Omental fat pad (tissue), 4 donors: ENCODE measurements around the gene OARD1. TPM values are rescaled to one million over a fixed set of nuclear protein-coding genes. Genes with fewer than 3 reads are reported as not detected.
"Not testable (repeated sequence)": the region's sequence is repeated elsewhere in the genome, so short reads cannot be mapped to it uniquely, and the experiment has no call there.

ENCODE experiments used
- ATAC-seq: fragments of 150-250 bp; one replicate; pipeline ENCODE4 v1.9.1; 2016; ENCODE audit warnings: mild to moderate bottlenecking, moderate library complexity; ENCODE audit not compliant: low FRiP score
- DNase-seq: peaks from one replicate; pipeline ENCODE4 v3.0.0-alpha.2; 2019; ENCODE audit warnings: low spot score
- total RNA-seq, 4 donors: library from RNA; depleted of rRNA; stranded (reverse); fragments of >200 nt; gene quantifications; one replicate each; pipeline ENCODE4 v1.1.0, GENCODE V29; 2016
- TF ChIP-seq, protein P1 (sequence below), 3 donors: fragments of 450-650 bp; IDR thresholded peaks; one replicate each; pipeline ENCODE4 v1.5.1; 2016 to 2017; ENCODE audit warnings: antibody characterized with exemption in 3 of 3, mild to moderate bottlenecking in 3 of 3, moderate library complexity in 2 of 3

Gene OARD1, protein sequence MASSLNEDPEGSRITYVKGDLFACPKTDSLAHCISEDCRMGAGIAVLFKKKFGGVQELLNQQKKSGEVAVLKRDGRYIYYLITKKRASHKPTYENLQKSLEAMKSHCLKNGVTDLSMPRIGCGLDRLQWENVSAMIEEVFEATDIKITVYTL
- total RNA-seq = 10 to 100 TPM in 2 of 4 donors, 1 to 10 TPM in 2; 7.2 to 19.5 (median 12.3) TPM

DNA sequence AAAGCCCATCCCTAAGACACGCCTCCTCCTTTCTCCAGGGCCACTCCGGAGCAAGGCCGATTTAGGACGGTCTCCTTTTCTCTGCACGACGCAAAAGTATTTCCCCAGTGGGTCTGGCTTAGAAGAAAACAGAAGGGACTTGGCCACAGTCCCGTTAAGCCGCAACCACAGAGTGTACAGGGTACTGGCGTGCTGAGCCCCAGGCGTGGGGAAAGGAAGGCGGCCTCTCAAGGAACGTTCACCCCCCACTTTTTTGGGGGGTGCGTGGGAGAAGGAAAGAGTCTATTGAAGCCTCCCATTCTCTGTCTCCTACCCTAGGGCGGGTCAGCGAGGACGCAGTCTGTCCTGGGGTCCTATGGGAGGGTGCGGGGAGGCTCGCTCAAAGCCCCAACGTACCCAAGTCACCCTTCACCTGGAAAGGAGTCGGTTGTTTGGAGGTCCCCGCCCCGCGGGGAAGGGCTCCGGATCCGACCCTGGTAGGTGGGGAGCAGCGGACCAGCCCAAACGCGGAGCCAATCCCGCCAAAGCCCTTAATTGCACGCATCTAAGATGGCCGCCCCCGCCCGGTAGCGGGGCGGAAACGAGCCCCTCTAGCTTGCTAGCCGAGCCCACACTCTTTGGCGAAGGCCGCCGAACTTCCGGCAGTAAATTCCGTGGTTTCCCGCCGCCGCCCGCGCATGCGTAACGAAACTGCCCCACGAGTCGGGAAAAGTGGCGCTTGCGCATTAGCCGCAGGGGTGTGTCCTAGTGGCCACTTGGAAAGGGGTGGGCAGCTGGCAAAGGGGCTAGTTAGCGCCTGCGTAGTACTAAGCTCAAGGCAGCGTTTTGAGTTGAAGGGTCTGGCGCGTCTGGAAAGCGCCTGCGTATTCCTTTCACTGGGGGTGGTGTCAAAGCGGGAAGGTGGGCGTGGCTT lies at the start of gene OARD1:
Gene OARD1 (minus strand): TSS at position 434 of the 913 bp plus-strand sequence. CDS start 722 bp downstream, outside the sequence.
- DNase-seq = peak; percentile 98
- peak; percentile 88 for ATAC-seq
- TF ChIP-seq, protein P1, sequence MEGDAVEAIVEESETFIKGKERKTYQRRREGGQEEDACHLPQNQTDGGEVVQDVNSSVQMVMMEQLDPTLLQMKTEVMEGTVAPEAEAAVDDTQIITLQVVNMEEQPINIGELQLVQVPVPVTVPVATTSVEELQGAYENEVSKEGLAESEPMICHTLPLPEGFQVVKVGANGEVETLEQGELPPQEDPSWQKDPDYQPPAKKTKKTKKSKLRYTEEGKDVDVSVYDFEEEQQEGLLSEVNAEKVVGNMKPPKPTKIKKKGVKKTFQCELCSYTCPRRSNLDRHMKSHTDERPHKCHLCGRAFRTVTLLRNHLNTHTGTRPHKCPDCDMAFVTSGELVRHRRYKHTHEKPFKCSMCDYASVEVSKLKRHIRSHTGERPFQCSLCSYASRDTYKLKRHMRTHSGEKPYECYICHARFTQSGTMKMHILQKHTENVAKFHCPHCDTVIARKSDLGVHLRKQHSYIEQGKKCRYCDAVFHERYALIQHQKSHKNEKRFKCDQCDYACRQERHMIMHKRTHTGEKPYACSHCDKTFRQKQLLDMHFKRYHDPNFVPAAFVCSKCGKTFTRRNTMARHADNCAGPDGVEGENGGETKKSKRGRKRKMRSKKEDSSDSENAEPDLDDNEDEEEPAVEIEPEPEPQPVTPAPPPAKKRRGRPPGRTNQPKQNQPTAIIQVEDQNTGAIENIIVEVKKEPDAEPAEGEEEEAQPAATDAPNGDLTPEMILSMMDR (IDR thresholded peaks at IDR 0.05) = no peak

DNA sequence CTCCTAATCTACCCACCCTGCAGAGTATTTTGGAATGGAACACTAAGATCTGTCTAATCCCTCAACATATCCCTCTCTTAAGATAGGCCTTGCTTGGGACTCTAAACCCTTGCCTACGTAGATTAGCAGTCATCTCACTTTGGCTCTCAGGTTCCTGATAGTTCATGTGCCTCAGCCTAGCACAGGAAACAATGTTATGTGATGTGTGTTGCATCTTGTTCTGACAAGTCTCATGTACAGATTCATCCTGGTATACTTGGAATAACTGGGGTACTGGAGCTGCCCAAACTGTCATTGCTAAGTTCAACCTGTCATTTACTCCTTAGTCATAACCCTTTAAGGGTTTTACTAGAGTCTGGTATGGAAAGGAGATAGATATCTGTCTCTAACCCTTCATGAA lies 47.9 kb upstream of the OARD1 start:
- TF ChIP-seq, protein P1 (IDR thresholded peaks at IDR 0.05) = no peak
- ATAC-seq (no peak), DNase-seq (no peak)

DNA sequence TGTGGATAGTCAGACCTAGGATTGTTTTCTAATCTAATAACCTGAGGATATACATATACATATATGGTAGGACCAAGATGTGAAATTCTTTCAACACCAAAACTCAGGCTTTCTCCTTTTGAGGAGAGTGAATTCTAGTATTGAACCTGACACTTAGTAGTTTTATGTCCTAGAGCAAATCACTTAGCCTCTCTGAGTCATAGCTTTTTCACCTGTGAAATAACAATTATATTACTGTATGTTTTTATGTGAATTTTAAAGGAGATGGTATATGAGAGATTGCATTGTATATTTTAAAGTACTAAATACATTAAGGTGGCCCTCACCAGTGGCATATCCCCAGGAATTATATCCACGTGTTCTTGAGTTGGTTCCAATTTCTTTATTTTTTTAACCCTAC lies 47.4 kb upstream of the OARD1 start:
- ATAC-seq = no peak
- no peak for DNase-seq
- TF ChIP-seq, protein P1 (IDR thresholded peaks at IDR 0.05) = no peak

DNA sequence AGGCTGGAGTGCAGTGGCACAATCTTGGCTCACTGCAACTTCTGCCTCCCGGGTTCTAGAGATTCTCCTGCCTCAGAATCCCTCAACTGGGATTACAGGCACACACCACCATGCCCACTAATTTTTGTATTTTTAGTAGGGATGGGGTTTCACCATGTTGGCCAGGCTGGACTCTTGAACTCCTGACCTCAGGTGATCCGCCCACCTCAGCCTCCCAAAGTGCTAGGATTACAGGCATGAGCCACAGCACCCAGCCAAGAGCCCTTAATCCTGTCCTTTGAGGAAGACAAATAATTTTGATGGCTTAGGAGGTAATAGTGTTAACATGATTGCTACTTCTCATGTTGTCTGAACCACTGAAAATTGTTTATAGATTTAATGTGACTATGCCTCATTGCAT lies 42.9 kb upstream of the OARD1 start:
- not testable (repeated sequence) for DNase-seq, ATAC-seq

DNA sequence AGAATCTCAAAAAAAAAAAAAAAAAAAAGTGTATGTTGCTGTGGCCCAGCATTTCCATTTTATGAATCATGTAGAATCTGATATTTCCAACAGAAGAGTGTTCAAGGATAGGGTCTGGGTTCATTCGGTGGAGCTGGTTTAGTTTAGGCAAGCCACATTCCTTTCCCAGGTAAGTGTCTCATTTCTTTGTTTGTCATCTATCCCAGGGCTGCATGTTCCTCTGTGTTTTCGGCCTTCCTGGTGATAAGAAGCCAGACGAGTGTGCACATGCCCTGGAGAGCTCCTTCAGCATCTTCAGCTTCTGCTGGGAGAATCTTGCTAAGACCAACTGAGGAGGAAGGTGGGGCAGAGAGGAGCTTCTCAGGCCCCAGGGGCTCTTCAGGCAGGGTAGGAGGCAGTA lies 38.9 kb upstream of the OARD1 start:
- ATAC-seq = no peak
- TF ChIP-seq, protein P1 (IDR thresholded peaks at IDR 0.05) = no peak

DNA sequence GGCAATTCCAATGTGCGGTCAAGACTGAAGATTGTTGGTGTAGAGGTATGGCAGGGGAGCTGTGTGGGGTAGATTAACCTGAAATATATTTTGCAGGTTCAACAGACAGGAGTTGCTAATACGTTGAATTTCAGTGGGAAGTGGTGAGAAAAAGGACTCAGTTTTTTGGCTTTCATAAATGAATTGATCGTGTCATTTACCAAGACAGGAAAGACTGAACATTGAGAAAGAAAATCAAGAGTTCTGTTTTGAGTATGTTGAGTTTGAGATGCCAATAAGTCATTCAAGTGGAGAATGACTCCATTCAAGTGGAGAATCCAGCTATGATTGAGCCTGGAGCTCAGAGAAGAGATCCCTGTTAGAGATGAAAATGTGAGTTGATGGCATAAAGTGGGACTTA lies 31.7 kb upstream of the OARD1 start:
- no peak for DNase-seq
- no peak for ATAC-seq
- TF ChIP-seq, protein P1 (IDR thresholded peaks at IDR 0.05) = no peak

More for the DNA sequence above, 38.9 kb upstream of the OARD1 start:
- no peak for DNase-seq

DNA sequence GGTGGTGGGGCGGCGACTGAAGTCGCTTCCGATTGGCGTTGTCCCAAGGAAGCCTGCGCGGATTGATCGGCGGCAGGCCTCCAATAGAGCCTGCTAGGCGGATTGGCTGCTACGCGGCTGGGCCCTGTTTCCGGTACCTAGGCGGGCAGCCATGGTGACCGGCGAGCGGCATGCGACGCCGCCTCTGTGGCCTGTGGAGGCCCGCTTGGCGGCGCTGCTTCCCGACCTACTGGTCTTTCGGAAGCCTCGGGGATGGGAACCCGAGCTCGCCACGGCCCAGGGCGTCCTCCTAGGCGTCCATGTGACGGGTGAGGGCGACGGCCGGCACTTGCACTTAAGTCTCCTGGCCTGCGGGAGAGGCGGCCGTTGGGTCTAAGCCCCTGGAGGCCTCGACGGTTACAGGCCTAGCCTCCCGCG lies 28.7 kb upstream of the OARD1 start:
- ATAC-seq (no peak), DNase-seq (no peak)
- TF ChIP-seq, protein P1 (IDR thresholded peaks at IDR 0.05) = no peak
